Activated CD4-positive, alpha-beta T cell treated with anti-CD3 and anti-CD28 coated beads, Interleukin-2, Interleukin-6, amounts not matched to agents 100 ng/mL and 50 ng/mL, durations not matched to agents 16 hours and 8 hours (primary cell): Measurements from ENCODE around the gene ID3.
A peak's percentile ranks its signal among the peaks of the same experiment; 100 is the strongest.

ENCODE experiments used
- DNase-seq: peaks from one replicate; pipeline ENCODE4 v3.0.0-alpha.2; 2020

The ID3 gene

DNA sequence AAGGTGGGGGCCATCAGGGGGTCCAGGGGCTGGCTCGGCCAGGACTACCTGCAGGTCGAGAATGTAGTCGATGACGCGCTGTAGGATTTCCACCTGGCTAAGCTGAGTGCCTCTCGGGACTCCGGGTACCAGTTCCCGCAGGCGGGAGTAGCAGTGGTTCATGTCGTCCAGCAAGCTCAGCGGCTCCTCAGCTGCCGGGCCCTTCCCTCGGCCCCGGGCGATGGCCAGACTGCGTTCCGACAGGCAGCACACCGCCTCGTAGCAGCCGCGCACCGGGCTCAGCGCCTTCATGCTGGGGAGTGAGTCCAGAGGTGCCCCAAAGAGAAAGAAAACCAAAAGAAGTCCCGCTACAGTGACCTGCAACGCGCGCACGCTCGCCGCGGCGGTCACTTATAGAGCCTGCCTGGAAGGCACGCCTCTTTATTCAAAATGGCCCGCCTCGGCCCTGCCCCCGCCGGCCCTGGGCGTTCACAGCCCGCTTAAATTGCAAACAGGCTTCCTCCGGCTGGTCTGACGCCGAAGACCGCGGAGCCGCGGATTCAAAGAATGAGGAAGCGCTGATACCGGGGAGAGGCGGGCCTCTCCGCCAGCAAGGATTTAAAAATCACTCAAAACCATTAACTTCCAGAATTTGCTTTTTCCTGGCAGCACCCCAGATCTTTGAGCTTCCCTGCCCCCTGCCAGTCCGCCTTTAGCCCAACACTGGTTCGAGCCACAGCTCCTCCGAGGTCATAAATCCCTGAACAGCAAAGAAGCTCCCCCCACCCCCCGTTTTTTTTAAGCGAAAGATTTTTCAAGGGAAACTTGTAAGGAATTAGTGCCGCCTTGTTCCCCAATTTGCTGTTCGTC is at the start of gene ID3:
Gene ID3 (minus strand): TSS at position 366 of the 849 bp plus-strand sequence. CDS start 75 bp downstream, at position 291.
- peak; percentile 92 for DNase-seq

DNA sequence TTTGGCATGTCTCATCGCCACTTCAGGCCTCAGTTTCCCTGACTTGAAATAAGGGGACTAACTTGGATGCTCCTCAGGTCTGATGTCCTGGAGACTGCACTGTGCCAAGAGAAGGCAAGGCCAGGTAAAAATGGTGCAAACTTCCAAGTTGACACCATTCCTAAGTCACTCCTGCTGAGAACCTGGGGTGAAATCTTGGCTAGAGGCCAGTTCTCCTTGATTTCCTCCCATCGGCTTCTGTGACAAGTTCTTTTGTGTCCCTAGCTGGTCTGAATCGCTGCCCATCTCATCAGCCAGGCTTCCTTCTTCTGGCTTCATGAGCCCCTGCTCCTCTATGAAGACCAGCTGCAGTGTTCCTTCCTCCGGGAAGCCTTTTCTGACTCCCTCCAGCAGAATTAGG is 48.6 kb upstream of the ID3 start:
- no peak for DNase-seq

DNA sequence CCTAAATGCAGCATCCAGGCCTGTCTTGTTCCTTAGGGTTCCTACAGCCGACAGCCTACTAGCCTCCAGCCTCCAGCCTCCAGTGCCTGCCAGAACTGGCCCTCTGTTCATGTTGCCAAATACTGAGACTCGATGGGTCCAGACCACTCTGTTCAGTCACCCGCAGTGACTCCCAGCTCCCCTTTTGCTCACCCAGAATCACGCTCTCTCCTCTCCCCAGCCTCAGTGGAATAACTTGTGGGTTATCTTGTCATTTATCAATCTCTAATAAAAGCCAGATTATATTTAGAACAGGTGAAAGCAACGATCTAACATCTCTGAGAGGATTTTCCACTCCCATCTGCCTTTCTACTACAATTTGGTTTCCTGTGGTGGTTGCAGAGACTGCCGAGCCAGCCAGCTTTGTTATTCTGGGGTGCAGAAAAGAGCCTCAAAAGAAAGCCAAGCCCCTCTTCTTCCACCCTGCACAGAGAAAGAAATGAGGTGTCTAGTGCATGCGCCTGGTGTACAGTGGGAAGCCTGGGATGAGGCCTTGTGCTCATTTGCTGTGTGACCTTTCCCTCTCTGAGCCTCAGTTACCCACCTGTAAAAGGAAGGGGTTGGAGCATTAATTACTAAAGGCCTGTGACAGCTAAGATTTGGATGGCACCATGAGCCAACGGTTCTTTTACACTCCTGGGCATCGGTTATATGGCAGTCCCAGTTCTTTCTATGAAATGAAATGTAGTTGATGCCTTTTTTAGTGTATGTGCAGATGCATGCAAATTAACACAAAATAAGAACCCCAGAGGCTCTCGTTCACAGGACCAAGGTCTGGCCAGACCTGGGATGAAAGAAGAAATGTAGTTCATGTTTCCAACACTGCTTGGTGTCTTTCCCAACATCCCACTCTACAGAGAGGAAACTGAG is 42.9 kb upstream of the ID3 start:
- no peak for DNase-seq

DNA sequence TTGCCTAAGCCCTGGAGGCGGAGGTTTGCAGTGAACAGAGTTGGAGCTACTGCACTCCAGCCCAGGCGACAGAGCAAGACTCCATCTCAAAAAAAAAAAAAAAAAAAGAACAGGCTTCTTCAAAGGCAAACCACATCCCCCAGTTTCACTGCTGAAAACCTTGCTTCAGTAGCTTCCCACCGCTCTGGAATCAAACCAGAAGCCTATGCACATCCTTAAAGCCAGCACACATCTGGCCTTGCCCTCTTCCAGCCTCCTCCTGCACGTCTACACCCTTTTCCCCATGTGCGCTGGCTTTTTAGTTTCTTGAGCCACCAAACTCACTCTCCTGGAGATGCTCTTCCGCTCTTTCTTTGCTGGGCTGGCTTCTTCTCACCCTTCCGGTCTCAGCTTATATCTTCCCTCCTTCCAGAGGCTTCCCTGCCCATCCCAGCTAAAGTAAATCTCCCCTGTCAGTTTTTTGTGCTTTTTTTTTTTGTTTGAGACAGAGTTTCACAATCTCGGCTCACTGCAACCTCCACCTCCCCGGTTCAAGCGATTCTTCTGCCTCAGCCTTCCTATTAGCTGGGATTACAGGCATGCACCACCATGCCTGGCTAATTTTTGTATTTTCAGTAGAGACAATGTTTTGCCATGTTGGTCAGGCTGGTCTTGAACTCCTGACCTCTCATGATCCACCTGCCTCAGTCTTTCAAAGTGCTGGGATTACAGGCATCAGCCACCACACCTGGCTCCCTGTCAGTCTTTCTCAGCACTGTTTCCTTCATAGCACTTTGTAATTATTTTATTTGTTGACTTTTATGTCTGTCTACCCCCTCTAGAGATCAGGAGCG is 42.0 kb upstream of the ID3 start:
- DNase-seq, result no peak

GRCh38 chr1:23600283-23600682 is 41.0 kb upstream of the ID3 start:
- DNase-seq, result no peak

DNA sequence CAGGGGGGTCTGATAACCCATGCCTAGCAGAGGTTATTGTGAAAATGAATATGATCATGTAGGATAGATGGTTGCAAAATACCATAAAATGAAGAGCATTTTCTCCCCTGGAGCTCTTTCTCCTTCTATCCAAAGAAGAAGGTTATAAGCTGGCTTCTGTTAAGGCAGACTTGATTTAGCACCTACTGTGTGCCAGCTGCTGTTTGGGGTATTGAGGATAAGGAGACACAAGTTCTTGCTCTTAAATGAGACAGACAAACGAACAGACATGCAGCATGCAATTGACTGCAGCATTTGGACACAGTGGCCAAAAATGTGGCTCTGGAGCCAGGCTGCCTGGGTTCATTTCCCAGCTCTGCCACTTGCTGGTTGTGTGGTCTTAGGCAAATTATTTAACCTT is 39.8 kb upstream of the ID3 start:
- DNase-seq, result no peak

GRCh38 chr1:23598424-23598823 is 39.1 kb upstream of the ID3 start:
- no peak for DNase-seq

DNA sequence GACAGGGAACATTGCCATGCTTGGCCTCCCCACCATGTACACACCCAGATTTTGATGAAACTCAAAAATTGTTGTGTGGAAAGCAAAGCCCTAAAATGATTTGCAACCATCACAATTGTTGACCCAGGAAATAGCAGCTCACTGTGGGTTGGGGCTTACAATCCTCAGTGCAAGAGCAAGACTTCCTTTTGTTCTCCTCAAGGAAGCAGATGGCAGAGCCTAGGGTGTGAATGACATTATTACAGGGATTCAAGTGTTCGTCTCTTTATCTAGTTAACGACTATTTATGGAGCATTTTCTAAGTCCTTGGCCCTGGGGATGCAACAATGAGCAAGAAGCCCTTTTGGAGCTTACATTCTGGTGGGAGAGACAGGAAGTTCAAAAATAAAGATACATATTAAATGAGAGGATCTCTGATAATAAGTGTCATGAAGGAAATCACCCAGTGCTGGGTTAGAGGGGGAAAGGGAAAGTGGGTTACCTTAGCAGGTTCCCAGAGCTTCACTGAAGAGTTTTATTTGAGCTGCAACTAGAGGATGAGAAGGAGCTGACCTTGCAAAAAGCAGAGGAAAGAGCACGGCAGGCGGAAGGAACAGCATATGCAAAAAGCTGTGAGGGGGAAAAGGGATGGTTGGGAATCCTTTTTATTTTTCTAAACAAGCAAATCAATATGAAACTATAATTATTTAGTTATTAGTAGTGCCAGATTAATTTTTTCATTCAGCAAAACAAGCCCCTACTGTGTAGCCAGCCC is 38.5 kb upstream of the ID3 start:
- DNase-seq, result no peak

- DNase-seq, result no peak
Measured at GRCh38 chr1:23596382-23597358, 37.4 kb upstream of the ID3 start.

- DNase-seq, result no peak
Measured at GRCh38 chr1:23594927-23595353, 35.6 kb upstream of the ID3 start.

- DNase-seq, result no peak
Measured at GRCh38 chr1:23594149-23594907, 35.0 kb upstream of the ID3 start.

DNA sequence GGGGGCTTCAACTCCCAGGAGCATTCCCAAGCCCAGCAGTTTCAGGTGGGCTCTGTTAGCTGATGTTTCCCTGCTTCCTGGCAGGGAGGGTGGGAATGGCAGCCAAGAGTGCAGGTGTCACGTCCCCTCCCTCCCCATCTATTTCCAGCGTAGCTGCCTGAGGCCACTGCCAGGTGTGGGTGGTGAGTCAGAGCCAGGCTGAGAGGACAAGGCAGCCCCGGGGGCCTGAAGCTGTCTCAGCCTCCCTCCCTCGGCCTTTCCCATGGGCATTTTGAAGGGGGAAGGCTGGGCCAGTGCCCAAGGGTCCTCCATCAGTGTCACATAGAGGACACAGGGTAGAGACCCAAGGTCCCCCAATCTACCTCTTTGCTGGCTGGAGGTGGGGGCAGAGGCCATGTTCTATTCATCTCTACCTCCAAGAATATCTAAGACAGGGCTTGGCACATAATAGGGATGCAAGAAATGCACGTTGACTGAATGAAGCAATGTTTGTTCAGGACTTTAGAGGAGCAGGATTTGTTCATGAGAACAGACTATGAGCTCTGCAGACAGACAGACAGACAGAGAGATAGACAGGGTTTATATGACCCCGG is 34.4 kb upstream of the ID3 start:
- no peak for DNase-seq

DNA sequence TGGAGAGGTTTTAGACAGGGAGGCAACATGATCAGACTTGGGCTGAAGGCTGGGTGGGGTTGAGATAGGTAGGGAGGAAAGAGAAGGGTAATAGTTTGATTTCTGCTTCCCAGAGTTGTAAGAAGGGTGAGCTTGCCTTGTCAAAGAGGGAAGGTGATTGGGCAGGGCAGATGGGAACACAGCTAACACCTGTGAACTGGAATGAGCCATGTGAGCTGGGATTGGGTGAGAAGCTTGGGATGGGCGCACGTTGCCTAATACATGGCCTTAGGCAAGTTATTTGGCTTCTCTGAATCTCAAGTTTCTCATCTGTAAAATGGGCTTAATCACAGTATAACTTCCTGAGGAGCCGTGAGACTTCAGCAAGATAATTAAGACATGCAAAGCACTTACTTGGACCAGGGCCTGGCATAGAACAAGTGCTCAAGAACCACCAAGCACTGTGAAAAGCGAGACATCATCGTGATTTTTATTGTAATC is 33.8 kb upstream of the ID3 start:
- no peak for DNase-seq

GRCh38 chr1:23592209-23592892 is 33.0 kb upstream of the ID3 start:
- no peak for DNase-seq

DNA sequence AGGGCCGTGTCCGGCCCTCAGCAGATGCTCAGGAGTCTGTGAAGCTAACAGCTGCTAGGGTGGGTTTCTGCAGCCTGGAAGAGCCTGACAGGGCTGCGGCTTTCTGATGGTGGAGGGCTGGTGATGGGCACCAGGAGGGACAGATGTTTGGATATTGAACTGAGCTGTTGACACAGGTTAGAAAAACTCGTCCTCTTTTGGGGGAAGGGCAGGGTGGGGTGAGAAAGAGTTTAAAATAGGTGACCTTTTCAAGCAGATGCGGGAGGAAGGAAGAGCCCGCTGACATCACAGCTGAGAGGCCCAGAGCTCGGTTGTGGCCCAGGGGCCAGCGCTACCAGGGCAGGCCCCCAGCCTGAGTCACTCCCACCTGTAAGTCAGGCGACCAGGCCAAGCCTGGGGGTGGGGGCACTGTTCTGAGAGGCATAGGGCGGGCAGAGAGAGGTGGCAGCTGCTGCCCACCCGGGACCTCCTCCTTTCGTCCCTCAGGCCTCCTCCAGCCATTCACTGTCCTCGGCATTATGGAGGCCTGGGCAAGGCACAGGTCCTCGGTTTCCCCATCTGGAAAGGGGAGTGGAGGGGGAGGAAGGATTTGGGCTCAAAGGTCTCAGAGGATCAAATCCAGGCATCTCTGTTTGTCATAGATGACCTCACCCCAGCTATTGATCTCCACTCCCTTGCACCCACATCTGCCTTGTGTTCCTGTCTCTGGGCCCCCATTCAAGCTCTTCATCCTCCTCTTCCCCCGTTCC is 32.3 kb upstream of the ID3 start:
- DNase-seq, result no peak

DNA sequence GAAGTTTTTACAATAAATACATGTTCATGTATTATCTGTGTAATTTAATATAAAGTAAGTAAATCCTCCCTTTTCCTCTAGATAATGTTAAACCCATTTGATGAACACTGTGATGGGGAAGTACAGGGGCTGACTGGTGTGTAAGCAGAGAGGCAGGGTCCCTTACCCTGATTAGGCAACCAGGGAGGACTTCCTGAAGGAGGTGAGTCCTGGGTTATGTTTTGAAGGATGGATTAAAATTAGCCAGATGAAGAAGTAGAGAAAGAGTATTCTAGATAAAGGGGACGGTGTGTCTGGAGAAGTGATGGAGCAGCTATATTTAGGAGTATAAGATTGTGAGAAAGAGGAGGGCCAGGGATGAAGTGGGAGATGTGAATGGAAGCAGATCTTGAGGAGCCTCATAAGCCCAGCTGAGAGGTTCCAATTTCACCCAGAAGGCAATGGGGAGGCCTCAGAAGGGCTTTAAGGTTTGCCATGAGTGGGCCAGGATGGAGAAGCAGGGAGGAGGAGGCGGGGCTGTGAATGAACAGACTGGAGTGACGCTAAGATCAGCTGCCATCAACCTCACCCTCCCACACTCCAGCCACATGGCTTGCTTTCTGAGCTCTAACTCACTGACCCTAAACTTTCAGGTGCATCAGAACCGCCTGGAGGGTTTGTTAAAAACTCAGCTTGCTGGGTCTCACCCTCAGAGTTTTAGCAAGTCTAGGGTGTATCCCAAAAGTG is 30.9 kb upstream of the ID3 start:
- no peak for DNase-seq

DNA sequence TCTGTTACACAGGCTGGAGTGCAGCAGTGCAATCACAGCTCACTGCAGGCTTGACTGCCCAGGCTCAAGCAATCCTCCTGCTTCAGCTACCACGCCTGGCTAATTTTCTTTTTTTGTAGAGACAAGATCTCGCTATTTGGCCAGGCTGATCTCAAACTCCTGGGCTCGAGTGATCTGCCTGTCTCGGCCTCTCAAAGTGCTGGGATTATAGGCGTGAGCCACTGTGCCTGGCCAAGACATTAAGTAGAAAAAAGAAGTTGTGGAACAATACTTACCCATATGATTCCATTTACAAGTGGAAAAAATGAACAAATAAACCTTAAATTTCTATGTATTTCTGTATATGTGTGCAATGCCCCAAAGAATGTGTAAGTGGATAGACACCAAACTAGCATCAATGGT is 30.3 kb upstream of the ID3 start:
- no peak for DNase-seq
